HG02885 (cell line): Measurements from ENCODE around the gene ASIC2.

Experiments used
- ATAC-seq: cut with Tn5 transposase; IDR thresholded peaks from one replicate; pipeline ENCODE4 v1.9.1; 2021; ENCODE audit warnings: mild to moderate bottlenecking; ENCODE audit not compliant: unreplicated experiment, poor library complexity

ASIC2 gene

GRCh38 chr17:33084755-33085154 lies 208.3 kb downstream of the ASIC2 start:
- no peak for ATAC-seq

- no peak for ATAC-seq
Observed at GRCh38 chr17:33082529-33083173, 210.4 kb downstream of the ASIC2 start.

- no peak for ATAC-seq
Observed at GRCh38 chr17:33080091-33080490, 213.0 kb downstream of the ASIC2 start.

DNA sequence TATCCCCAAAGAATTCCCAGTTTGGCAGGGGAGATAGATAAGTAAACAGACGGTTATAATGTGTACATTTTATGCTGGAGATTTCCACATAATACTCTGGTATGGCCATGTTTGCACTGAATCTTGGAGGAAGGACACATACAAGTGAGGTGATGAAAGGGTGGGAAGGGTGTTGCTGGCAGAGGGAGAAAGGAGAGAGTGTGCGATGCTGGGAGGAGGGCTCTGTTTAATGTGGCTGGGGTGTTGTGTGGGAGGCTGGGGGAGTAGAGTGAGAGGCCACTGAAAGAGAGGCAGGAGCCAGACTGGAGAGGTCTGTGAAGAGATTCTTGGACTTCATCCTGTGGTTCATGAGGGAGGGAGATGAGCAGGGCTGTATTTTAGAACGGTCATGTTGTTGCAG lies 213.9 kb downstream of the ASIC2 start:
- no peak for ATAC-seq

- no peak for ATAC-seq
Observed at GRCh38 chr17:33076979-33077378, 216.1 kb downstream of the ASIC2 start.

GRCh38 chr17:33073416-33073815 lies 219.7 kb downstream of the ASIC2 start:
- ATAC-seq = no peak

DNA sequence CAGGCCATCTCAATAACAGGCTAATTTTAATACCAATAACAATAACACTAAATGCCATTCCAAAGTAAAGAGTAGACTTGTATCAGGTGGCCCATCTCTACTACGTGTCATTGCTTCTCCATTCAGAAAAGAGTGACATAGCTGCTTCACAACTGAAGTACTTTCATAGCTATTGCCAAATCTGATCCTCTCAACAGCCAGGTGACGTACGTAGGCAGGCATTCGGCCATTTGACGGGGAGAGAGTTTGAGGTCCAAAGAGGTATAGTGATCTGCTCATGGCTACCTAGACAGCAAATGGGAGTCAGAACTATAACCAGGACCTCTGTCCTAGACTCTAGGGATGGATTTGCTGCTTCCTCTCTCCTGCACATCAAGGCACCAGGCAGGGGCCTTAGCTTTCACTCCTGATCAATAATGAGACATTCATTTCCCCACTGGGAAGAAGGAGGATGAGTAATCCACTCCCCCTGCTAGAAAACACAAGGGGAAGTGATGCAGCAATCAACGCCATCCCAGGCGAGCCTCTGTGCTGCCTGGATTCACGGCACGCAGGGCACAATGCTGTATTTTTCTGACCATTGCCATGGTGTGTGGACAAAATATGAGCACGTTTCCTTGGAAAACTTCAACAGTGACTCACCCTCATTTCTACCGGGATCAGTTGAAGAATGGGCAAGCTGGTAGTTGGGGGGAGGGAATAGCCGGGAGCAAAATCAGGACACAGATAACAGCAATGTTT lies 220.5 kb downstream of the ASIC2 start:
- ATAC-seq = no peak

DNA sequence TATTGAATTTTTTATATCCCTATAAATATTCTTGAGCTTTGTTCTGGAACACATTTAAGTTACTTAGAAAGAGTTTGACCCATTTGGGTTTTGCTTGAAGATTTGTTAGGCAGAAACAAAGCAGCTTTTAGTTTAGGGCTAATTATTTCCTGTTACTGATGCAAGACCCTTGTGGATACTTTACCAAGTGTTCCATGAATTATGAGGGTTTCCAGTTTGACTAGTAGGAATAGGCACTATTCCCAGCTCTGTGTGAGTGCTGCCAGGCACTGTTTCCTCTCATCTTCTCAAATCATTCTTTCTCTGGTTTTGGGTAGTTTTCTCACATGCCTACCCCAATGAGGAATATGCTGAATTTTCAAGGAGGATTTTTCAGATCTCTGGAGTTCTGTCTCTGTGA lies 221.4 kb downstream of the ASIC2 start:
- no peak for ATAC-seq

DNA sequence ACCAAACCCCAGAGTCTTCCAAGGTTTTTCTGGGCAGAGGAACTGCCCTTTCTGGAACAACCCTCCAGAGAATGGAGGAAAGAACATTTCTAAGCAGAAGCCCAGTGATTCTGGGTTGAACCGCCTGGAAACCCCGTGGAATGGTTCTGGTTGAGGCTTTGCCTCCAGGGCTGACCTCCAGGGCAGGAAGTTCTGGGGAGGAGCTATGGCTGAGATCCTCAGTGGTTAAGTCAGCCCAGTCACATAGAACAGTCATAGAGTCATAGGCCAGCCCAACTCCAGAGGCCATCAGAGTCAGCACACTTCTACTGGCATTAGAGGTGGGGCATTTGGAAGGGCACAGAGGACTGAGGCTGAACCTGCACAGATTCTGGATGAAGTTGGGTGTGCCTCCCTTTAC lies 235.5 kb downstream of the ASIC2 start:
- ATAC-seq = no peak

- ATAC-seq = no peak
Observed at GRCh38 chr17:33056399-33057146, 236.5 kb downstream of the ASIC2 start.

DNA sequence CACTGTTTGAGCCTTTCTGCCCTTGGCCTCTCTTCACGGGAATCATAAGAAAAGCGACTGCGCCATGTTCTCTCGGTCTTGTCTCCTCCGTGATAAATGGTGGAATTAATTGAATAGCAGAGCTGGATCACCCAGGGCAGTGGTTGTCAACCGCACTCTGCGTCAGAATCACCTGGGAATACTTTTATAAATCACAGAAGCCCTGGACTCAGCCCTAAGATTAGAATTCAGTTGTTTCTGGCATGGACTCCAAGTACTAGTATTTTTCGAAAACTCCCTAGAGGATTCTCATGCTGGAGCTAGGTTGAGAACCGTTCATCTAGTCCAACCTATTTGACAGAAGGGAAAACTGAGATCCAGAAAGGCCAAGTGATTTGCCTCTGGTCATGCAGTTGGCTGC lies 237.3 kb downstream of the ASIC2 start:
- ATAC-seq = no peak

DNA sequence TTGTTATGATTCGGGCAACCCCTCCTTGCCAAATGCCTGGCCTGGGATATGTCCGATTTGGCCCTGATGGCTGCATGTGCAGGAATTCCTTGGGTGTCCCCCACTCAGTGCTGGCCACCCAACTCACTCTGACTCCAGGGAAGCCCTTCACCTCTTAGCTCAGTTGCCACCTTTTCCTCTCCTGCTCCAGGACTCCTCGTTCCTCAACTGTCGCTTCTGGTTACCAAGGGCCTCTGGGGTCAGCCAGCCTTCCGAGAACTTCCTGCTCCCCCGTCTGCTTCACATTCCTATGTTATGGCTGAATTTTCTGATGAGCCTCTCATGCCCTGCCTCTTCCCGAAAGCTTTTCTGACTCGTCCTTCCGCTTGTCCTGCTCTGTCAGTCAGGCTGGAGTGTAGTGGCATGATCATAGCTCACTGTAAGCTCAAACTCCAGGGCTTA lies 237.9 kb downstream of the ASIC2 start:
- ATAC-seq = no peak

DNA sequence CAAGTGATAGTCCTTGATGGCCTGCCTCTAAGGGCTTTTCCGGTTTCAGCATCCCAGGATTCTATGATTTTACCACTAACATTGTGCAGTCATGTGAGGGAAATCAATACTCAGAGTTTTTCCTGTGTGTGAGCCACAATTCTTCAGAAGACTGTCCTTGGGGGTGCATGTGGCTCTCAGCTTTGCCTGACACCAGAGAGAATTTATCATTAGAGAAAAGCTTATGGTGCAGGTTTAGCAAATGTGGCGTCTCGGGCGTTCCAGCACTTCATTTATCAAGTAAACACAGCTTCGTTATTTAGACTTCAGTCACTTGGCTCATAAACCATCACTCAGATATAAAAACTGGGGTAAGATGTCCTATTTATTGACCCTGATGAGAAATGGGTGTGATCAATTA lies 238.7 kb downstream of the ASIC2 start:
- ATAC-seq = no peak

- ATAC-seq = no peak
Observed at GRCh38 chr17:33053676-33054075, 239.4 kb downstream of the ASIC2 start.

DNA sequence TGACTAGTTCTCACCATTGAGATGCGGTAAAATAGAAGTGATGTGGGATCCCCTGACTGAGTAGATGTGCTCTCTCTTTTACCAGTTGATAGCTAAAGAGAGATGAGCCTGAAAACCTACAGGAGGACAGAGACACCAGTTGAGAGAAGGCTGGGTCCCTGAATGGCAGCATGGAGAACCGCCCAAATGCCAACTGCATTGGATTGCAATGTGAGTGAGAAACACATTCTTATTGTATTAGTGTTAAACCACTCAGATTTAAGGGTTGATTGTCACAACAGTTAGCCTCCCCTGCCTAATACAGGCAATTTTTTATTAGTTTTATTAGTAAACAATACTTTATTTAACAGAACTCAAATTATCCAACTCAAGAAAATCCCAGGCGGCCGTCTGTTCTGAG lies 240.2 kb downstream of the ASIC2 start:
- no peak for ATAC-seq

GRCh38 chr17:33050611-33051140 lies 242.4 kb downstream of the ASIC2 start:
- ATAC-seq = no peak

GRCh38 chr17:33049781-33050414 lies 243.2 kb downstream of the ASIC2 start:
- ATAC-seq = no peak

GRCh38 chr17:33046361-33047255 lies 246.5 kb downstream of the ASIC2 start:
- ATAC-seq = no peak

- ATAC-seq = no peak
Observed at GRCh38 chr17:33045216-33045615, 247.9 kb downstream of the ASIC2 start.

DNA sequence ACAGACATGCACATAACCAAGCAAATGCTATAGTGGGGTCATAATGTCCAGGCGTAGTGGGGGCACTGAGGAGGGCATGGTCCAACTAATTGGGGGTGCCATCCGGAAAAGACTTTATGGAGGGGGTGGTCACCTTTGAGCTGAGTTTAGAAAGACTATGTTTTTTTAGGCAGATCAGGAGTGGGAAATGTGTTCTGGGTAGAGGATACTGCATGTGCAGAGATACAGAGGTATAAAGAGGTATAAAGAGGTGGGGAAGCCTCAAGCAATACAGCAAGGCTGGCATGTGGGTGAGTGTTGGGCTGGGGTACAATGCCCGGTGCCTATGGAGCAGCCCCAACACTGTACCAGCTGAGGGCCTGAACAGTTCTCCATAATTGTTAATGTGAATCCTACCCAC lies 248.3 kb downstream of the ASIC2 start:
- ATAC-seq = no peak
